Panc1 (cell line): ENCODE data around the gene TSNAXIP1. TPM values are rescaled to one million over a fixed set of nuclear protein-coding genes. Genes with fewer than 3 reads are reported as not detected.

ENCODE experiments used
- ATAC-seq: fragments of 200-7000 bp; cut with Tn5 transposase; 2 replicates; pipeline ENCODE4 v1.9.1; 2020; ENCODE audit warnings: mild to moderate bottlenecking, moderate library complexity
- BruUV-seq: library from RNA; stranded (reverse); fragments of 400-500 nt; replicated peaks from 2 replicates; lab custom pipeline; 2021; lab: Mats Ljungman, UMichigan
- CTCF ChIA-PET: fragments of 300-600 bp; sonication (Branson Sonifier 250); formaldehyde crosslinking; loops from one replicate; lab custom pipeline; 2022; ENCODE audit warnings: antibody characterized with exemption; lab: Charles Lee
- POLR2A ChIA-PET: fragments of 300-600 bp; sonication (Branson Sonifier 250); formaldehyde crosslinking; loops from one replicate; lab custom pipeline; 2022; ENCODE audit warnings: antibody characterized with exemption; lab: Charles Lee
- DNase-seq: peaks from one replicate; pipeline ENCODE4 v3.0.0-alpha.2; 2010; ENCODE audit warnings: low read depth, low spot score
- H3K27ac ChIP-seq: 2 replicates; pipeline ENCODE4 v1.5.1; 2011; ENCODE audit warnings: mild to moderate bottlenecking, low read length, inconsistent platforms
- H3K27me3 ChIP-seq: fragments of 200-500 bp; sonication (Bioruptor generic); 2 replicates; pipeline ENCODE4 v1.6.0; 2014; ENCODE audit warnings: low read length, inconsistent platforms; ENCODE audit not compliant: control insufficient read depth, insufficient read depth
- H3K36me3 ChIP-seq: fragments of 200-500 bp; sonication (Bioruptor generic); 2 replicates; pipeline ENCODE4 v1.5.1; 2014; ENCODE audit warnings: inconsistent platforms, mild to moderate bottlenecking, low read length, moderate library complexity; ENCODE audit not compliant: control insufficient read depth, insufficient read depth
- H3K4me1 ChIP-seq: 2 replicates; pipeline ENCODE4 v1.5.1; 2011; ENCODE audit warnings: inconsistent platforms, mild to moderate bottlenecking, low read length, moderate library complexity; ENCODE audit not compliant: control insufficient read depth, insufficient read depth
- H3K4me3 ChIP-seq, 2 experiments: 2 replicates each; pipeline ENCODE4 v1.5.1; 2011 to 2012; ENCODE audit warnings: low read depth in 2 of 2, low read length in 2 of 2, mild to moderate bottlenecking in 2 of 2, inconsistent platforms in 1 of 2, moderate library complexity in 1 of 2
- H3K9me3 ChIP-seq: fragments of 200-500 bp; sonication (Bioruptor generic); 2 replicates; pipeline ENCODE4 v1.5.1; 2014; ENCODE audit warnings: low read depth, mild to moderate bottlenecking, inconsistent platforms, low read length, moderate library complexity; ENCODE audit not compliant: control insufficient read depth, insufficient read depth
- CTCF ChIP-seq: fragments of 450-650 bp; IDR thresholded peaks from 2 replicates; pipeline ENCODE4 v1.5.1; 2017; ENCODE audit warnings: mild to moderate bottlenecking
- POLR2AphosphoS5 ChIP-seq: IDR thresholded peaks from 2 replicates; pipeline ENCODE4 v1.6.1; 2012; ENCODE audit warnings: mild to moderate bottlenecking, low read depth, low read length, moderate library complexity
- REST ChIP-seq, 2 experiments: IDR thresholded peaks; 2 replicates each; pipeline ENCODE4 v1.6.1; 2011 to 2012; ENCODE audit warnings: low read depth in 2 of 2, control low read depth in 1 of 2, low read length in 1 of 2, mild to moderate bottlenecking in 1 of 2, moderate library complexity in 1 of 2; ENCODE audit not compliant: insufficient read depth in 1 of 2
- SIN3A ChIP-seq: IDR thresholded peaks from 2 replicates; pipeline ENCODE4 v1.6.1; 2012; ENCODE audit warnings: low read depth, mild to moderate bottlenecking, low read length, moderate library complexity, borderline replicate concordance; ENCODE audit not compliant: insufficient read depth
- TCF7L2 ChIP-seq: IDR thresholded peaks from 2 replicates; pipeline ENCODE4 v1.6.1; 2011; ENCODE audit warnings: mild to moderate bottlenecking, low read depth, low read length, inconsistent platforms
- in situ Hi-C: cut with HindIII; loops from 2 replicates; pipeline ENCODE4 v1.10.0; 2016; ENCODE audit warnings: low sequenced_read_pairs, low pct_unique_long_range_greater_than_20kb
- intact Hi-C: fragments of 100-400 bp; cut with micrococcal nuclease; formaldehyde crosslinking; loops from one replicate; pipeline ENCODE4 v1.10.0; 2022; ENCODE audit not compliant: unreplicated experiment
- total RNA-seq: library from RNA; stranded (reverse); gene quantifications from one replicate; pipeline ENCODE4 v1.2.1, GENCODE V29; 2021; ENCODE audit not compliant: unreplicated experiment

Gene TSNAXIP1
- total RNA-seq, 1 experiment from 2014 or later: 1.6 TPM

DNA sequence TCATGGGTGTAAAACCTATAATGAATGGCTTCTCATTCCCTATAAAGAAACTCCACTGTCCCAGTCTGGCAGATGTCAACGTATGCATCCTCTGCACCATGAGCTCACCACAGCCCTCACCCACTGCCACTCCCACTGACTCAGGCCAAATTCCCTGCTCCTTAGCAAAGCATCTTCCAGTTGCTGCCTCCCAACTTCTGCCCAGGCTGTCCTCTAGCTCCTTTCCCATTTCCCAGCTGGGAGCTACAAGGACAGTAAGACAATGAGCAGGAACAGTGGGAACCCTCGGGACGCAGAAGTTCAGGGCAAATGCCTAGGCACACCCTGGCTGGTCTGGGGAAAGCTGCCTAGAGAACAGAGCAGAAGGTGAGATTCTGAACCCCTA is 26.3 kb downstream of the TSNAXIP1 start:
- Histone ChIP-seq H3K4me1 (peaks cover 9% of the 10 kb centered on the region; the same call in 1 of the 2 replicates), H3K4me3 (peak overlapping the region; percentile 81 to 82), H3K27ac (peak overlapping the region; percentile 87), H3K9me3 (no peaks in the 10 kb centered on the region), H3K27me3 (no peaks in the 10 kb centered on the region), H3K36me3 (peaks cover 2% of the 10 kb centered on the region; the same call in 1 of the 2 replicates)
- in situ Hi-C loops (no loop called here), intact Hi-C loops (no loop called here)
- TF ChIP-seq REST (IDR thresholded peaks at IDR 0.05; ENCODE audit: insufficient read depth in 1 of 2, low read depth in 2 of 2, low read length in 1 of 2) (no peak), TCF7L2 (no peak), CTCF (no peak), SIN3A (no peak), POLR2AphosphoS5 (no peak)
- ATAC-seq: peak; percentile 26
- CTCF ChIA-PET: interaction anchor here (0.5 to 1.0 kb wide), 2 partner anchors 11 to 16 kb away, joined by 3 to 5 read pairs; no protein-coding TSS in a partner anchor
- BruUV-seq: no TSS peak
- POLR2A ChIA-PET: no interaction called here
- DNase-seq: no peak

DNA sequence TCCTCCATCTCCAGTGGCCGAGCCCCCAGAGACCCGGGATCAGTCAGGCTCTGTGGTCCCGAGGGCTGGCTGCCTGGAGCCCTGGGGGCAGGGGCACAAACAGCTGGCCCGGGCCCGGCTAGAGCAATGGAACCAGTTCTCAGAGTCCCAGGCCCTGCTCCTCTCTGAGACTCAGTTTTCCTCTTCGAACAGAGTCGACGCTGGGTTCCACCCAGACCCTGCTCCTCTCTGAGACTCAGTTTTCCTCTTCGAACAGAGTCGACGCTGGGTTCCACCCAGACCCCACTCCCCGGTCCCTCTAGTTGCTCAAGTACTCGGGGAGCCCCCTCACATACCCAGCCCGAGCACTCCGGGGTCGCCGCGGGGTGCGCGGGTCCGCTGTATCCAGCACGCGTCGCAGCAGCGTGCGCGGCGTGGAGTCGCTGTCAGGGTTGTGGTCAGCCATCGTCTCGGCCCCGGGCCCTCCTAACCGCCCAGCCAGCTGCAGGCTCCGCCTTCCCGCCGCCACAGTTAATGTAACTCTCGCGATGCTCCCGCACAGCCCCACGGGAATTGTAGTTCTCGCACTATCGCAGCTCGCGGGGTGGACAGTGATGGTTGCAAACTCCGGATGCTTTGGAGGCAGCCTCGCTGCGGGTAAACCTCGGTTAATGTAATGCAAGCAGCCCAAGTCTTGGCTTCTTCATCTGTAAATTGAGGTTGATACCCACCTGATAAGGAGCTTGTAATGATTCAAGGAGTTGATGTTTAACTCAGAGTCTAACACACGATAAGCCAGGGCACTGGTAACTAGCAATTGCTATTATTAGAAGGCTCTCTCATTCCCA is 26.9 kb downstream of the TSNAXIP1 start:
- ATAC-seq (peak; percentile 99), DNase-seq (peak; percentile 68)
- Histone ChIP-seq H3K27me3 (no peaks in the 10 kb centered on the region), H3K36me3 (peaks cover 2% of the 10 kb centered on the region; the same call in 1 of the 2 replicates), H3K4me3 (peak overlapping the region; percentile 81 to 82), H3K4me1 (peaks cover 9% of the 10 kb centered on the region; the same call in 1 of the 2 replicates), H3K27ac (peak overlapping the region; percentile 87), H3K9me3 (no peaks in the 10 kb centered on the region)
- in situ Hi-C loops (no loop called here), intact Hi-C loops (no loop called here)
- ChIA-PET POLR2A (no interaction called here), CTCF (interaction anchor here (1.0 kb wide), 1 partner anchor 17 kb away, joined by 5 read pairs; no protein-coding TSS in a partner anchor)
- no peak for TF ChIP-seq TCF7L2
- peak; percentile 73; the same call in 1 of the 2 replicates for TF ChIP-seq SIN3A
- no peak for TF ChIP-seq CTCF
- TF ChIP-seq REST (IDR thresholded peaks at IDR 0.05; ENCODE audit: insufficient read depth in 1 of 2, low read depth in 2 of 2, low read length in 1 of 2): no peak
- peak; percentile 39; the same call in 1 of the 2 replicates for TF ChIP-seq POLR2AphosphoS5
- TSS peak; percentile 87 for BruUV-seq
